NCI-H146 treated with DMSO at 0.1 percent for 48 hours (cell line): ENCODE results near the gene FREM2.

Experiments
- DNase-seq: peaks from one replicate; lab custom pipeline; 2025; ENCODE audit not compliant: unreplicated experiment; lab: John Stamatoyannopoulos, UW

Gene FREM2

GRCh38 chr13:38687246-38688229 lies 661 bp downstream of the FREM2 start:
- DNase-seq, result peak; percentile 13

DNA sequence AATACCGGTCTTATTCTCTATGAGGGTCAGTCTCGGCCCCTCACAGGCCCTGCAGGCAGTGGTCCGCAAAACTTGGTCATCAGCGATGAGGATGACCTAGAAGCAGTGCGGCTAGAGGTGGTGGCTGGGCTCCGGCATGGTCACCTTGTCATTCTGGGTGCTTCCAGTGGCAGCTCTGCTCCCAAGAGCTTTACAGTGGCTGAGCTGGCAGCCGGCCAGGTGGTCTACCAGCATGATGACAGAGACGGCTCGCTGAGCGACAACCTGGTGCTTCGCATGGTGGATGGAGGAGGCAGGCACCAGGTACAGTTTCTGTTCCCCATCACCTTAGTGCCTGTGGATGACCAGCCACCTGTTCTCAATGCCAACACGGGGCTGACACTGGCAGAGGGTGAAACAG lies 1.8 kb downstream of the FREM2 start:
- DNase-seq, result no peak

DNA sequence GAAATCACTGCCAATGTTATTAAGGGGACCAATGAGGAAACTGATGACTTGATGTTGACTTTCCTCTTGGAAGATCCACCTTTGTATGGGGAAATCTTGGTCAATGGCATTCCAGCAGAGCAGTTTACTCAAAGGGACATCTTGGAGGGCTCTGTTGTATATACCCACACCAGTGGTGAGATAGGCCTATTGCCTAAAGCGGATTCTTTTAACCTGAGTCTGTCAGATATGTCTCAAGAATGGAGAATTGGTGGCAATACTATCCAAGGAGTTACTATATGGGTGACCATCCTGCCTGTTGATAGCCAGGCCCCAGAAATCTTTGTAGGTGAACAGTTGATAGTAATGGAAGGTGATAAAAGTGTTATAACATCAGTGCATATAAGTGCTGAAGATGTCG lies 3.4 kb downstream of the FREM2 start:
- no peak for DNase-seq

DNA sequence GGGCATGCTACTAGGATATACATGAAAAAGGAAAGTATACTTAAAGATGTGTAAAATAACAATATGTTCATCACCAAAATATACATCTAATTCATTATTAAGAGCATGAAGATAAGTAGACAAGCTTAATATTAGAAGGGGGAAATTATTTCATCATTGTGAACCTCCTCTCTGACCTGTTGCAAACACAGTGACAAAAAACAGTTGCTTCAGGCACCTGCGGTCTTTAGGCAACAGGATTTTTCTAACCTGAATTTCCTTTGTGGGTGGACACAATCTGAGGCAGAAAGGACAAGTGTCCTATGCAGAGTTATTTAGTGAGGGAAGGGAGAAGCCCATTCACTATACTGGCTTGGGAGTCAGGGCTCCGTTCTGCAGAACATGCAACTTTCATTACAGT lies 6.3 kb downstream of the FREM2 start:
- DNase-seq, result no peak

GRCh38 chr13:38693641-38694040 lies 6.8 kb downstream of the FREM2 start:
- DNase-seq, result no peak

- DNase-seq, result no peak
These were observed 10.3 kb downstream of the FREM2 start for GRCh38 chr13:38697197-38697596.

DNA sequence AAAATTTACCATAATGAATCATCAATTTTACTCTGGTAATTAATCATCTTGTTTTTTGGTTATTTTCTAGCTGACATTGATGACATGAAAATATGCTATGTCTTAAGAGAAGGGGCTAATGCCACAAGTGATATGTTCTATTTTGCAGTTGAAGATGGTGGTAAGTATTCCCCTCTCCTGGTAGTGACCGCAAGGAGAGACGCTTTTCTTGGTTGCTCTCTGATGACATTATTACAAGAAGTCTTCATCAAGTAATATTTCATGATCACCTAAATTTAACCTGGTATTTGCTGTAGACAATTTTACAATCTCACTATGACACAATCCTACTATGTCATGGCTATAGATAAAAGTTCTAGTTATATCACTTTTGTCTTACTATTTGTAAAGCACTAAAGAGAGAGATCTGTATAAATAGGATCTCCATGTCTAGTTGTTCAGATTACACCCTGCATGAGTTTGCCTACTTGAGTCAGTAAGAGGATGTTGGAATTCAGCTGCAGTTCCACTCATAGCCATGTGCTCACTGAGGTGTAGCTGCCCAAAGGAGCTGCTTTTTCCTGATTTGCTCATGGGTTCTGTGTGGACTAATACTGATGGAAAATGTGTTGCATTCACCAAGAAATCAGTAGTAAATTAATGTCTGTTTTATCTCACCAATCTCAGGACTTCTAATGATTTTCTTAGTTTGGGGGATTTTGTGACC lies 10.9 kb downstream of the FREM2 start:
- no peak for DNase-seq

DNA sequence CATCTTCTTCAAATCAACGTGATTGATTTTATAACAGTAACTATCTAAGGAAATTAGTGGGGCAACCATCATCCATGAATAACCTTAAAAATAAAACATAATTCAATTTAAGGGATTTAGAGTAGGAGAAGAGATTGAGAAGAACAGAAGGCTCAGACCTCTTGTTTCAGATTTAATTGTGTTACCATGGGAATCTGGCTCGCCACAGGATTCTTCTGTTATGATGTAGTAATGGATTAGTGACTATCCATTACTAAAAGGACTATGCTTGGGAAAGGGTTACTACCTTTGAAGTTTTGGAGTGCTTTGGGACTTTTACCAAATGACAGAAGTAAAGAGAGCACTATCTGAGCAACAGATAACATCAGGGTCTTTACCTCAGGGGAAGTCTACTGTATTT lies 13.2 kb downstream of the FREM2 start:
- no peak for DNase-seq

GRCh38 chr13:38702669-38703068 lies 15.8 kb downstream of the FREM2 start:
- no peak for DNase-seq

- DNase-seq, result no peak
These were observed 16.4 kb downstream of the FREM2 start for GRCh38 chr13:38703255-38703654.

GRCh38 chr13:38705365-38705764 lies 18.5 kb downstream of the FREM2 start:
- no peak for DNase-seq

GRCh38 chr13:38707460-38707859 lies 20.6 kb downstream of the FREM2 start:
- DNase-seq, result no peak

DNA sequence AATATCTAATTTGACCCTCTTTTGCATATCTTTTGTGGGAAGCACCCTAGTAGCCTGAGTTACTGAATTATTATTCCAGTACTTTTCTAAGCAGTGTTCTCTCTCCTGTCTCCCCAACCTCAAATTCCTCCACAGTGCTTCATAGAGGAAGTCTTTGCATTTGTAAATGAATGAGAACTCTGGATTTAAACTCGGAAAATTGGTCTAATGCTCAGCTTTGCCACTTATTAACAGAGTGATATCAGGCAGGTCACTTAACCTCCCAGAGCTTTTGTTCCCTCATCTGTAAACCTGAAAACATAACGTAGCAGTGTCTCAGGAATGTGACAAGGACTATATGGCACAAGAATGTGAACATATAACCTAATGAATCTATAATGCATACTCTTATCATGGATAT lies 26.2 kb downstream of the FREM2 start:
- DNase-seq, result no peak

GRCh38 chr13:38718374-38718773 lies 31.5 kb downstream of the FREM2 start:
- DNase-seq, result peak; percentile 14

- DNase-seq, result no peak
These were observed 43.5 kb downstream of the FREM2 start for GRCh38 chr13:38730332-38730731.

- DNase-seq, result no peak
These were observed 46.3 kb downstream of the FREM2 start for GRCh38 chr13:38733146-38733545.

GRCh38 chr13:38735665-38736440 lies 49.0 kb downstream of the FREM2 start:
- DNase-seq, result peak; percentile 26

GRCh38 chr13:38743466-38743865 lies 56.6 kb downstream of the FREM2 start:
- DNase-seq, result no peak

DNA sequence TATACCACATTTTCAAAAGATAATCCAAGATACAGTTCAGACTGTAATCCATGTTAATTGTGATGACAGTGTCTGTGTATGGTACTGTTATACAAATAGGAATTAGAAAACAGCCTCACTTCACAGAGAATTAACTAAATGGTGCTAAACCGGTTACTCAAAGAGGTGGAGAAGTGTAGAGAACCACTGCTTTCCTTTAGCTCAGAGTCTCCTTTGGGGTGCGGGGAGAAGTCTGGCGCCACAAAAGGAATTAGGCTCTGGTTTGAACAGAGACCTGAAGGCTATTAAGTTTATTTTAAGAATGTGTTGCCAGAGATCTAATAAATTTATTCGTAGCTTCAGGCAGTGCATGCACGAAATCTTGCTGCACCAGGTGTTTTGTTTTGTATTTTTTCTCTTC lies 65.8 kb downstream of the FREM2 start:
- peak; percentile 24 for DNase-seq

- no peak for DNase-seq
These were observed 67.0 kb downstream of the FREM2 start for GRCh38 chr13:38753878-38754277.

DNA sequence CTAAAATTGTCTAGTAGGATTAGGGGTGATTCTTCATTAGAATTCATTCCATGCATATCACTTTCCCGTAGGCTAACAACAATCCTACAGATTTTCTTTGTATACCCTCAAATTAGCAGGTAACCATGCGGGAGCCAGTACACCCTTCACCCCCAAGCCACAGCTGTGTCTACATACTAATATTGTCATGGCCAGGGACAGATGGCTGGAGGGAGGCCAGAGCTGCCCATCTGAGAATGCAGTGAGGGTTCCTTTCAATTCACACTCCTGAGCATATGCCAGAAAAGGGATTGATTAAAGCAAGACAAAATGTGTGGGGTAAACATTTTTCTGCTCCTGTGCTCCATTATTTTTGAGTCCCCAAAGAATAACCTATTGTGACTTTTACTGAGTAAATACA lies 68.9 kb downstream of the FREM2 start:
- peak; percentile 89 for DNase-seq
